ENCODE measurements around the gene KIF26A. TPM values are rescaled to one million over a fixed set of nuclear protein-coding genes. Genes with fewer than 3 reads are reported as not detected.

KIF26A gene
- total RNA-seq, 4 donors from 2014 or later, result 3.7 to 5.3 (median 4.5) TPM

- 87 to 89% methylated on average over 11 to 14 of the region's 14 CpGs for WGBS, 2 donors
- TF ChIP-seq POLR2A (IDR thresholded peaks at IDR 0.05) (no peak), CTCF (IDR thresholded peaks at IDR 0.05) (no peak)
- intact Hi-C loops (cut with DNase I; ENCODE audit: low total_unique reads), result no loop called here
- no peak overlapping the region for H3K4me3 ChIP-seq (ENCODE audit: low read depth, poor library complexity, severe bottlenecking)
- DNase-seq (ENCODE audit: low spot score in 2 of 2), result no peak
Observed at GRCh38 chr14:104194016-104194415, 55.6 kb downstream of the KIF26A start.

GRCh38 chr14:104194716-104195115 is 56.3 kb downstream of the KIF26A start:
- no peak for DNase-seq (ENCODE audit: low spot score in 2 of 2)
- no peak for TF ChIP-seq POLR2A (IDR thresholded peaks at IDR 0.05)
- TF ChIP-seq CTCF (IDR thresholded peaks at IDR 0.05), result no peak
- 93 to 94% methylated on average over 11 of the region's 11 CpGs for WGBS, 2 donors
- intact Hi-C loops (cut with DNase I; ENCODE audit: low total_unique reads), result no loop called here
- no peak overlapping the region for H3K4me3 ChIP-seq (ENCODE audit: low read depth, poor library complexity, severe bottlenecking)

- no peak for DNase-seq (ENCODE audit: low spot score in 2 of 2)
- WGBS, 2 donors, result 88 to 93% methylated on average over 16 of the region's 16 CpGs
- H3K4me3 ChIP-seq (ENCODE audit: low read depth, poor library complexity, severe bottlenecking), result no peak overlapping the region
- intact Hi-C loops (cut with DNase I; ENCODE audit: low total_unique reads), result no loop called here
- TF ChIP-seq POLR2A (IDR thresholded peaks at IDR 0.05), result no peak
- no peak for TF ChIP-seq CTCF (IDR thresholded peaks at IDR 0.05)
Observed at GRCh38 chr14:104195361-104195760, 57.0 kb downstream of the KIF26A start.

GRCh38 chr14:104195878-104196277 is 57.5 kb downstream of the KIF26A start:
- 17 to 26% methylated on average over 17 of the region's 17 CpGs for WGBS, 2 donors

GRCh38 chr14:104196461-104197140 is 58.2 kb downstream of the KIF26A start:
- no peak for DNase-seq (ENCODE audit: low spot score in 2 of 2)
- TF ChIP-seq CTCF (IDR thresholded peaks at IDR 0.05), result no peak
- TF ChIP-seq POLR2A (IDR thresholded peaks at IDR 0.05), result no peak
- 28 to 41% methylated on average over 14 of the region's 14 CpGs for WGBS, 2 donors
- H3K4me3 ChIP-seq (ENCODE audit: low read depth, poor library complexity, severe bottlenecking), result no peak overlapping the region
- intact Hi-C loops (cut with DNase I; ENCODE audit: low total_unique reads), result no loop called here

More at GRCh38 chr14:104195878-104196277, 57.5 kb downstream of the KIF26A start:
- intact Hi-C loops (cut with DNase I; ENCODE audit: low total_unique reads), result no loop called here
- DNase-seq (ENCODE audit: low spot score in 2 of 2), result no peak
- TF ChIP-seq CTCF (IDR thresholded peaks at IDR 0.05) (no peak), POLR2A (IDR thresholded peaks at IDR 0.05) (no peak)
- no peak overlapping the region for H3K4me3 ChIP-seq (ENCODE audit: low read depth, poor library complexity, severe bottlenecking)

All from lower leg skin (tissue), 4 donors.